ENCODE results near the gene DPM2. TPM values are rescaled to one million over a fixed set of nuclear protein-coding genes. Genes with fewer than 3 reads are reported as not detected.

The DPM2 gene
- total RNA-seq, 5 donors from 2014 or later (not counting 1 experiment from before 2014, with no cell fraction given) = 32.3 to 66.5 (median 60.5) TPM

DNA sequence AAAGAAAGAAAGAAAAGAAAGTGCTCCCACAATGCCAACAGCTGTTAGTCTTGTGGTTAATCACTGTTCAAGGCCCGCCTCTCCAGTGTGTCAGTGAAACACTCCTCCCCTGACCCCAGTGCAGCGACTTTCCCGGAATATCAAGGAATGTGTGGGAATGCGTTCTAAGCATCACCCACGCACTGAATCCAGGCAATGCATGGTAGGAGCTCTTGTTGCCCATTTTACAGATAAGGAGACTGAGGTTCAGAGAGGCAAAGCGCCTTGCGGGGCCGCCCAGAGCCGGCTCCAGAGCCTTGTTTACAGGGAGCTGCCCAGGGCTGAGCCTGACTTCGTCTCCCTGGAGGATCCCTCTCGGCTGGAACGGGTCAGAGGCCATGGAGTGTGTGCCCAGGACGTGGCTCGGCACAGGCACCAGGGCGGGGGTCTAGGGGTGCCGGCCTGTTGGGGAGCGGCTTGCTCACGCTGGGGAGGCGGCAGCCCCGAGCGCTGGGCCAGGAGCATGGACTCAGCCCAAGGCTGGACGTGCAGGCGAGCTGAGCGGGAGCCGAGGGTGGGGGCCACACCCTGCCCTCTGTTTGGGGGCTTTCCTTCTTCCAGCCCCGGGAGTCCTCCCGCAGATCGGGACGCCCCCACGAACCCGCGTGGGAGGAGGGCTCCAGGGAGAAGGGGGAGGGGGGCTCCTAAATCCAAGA is 39.1 kb downstream of the DPM2 start:
- 29% methylated on average over 21 of the region's 32 CpGs for WGBS (ENCODE audit: insufficient coverage)
- Histone ChIP-seq H3K9me3 (no peaks in the 10 kb centered on the region), H3K4me3 (ENCODE audit: control insufficient read depth in 1 of 2, extremely low read depth in 1 of 2, low read length in 1 of 2) (peak overlapping the region; percentile 65 to 89), H3K27ac (ENCODE audit: low read length) (peak overlapping the region; percentile 58), H3K27me3 (replicated peaks in 1 of 2; ENCODE audit: control insufficient read depth in 2 of 2, extremely low read depth in 1 of 2, insufficient read depth in 2 of 2, low read length in 1 of 2) (no peaks in the 10 kb centered on the region), H3K4me1 (ENCODE audit: control insufficient read depth in 1 of 2, extremely low read depth in 1 of 2, insufficient read depth in 2 of 2, low read length in 2 of 2) (peaks cover 14 to 60% of the 10 kb centered on the region in 2 experiments), H3K36me3 (ENCODE audit: control insufficient read depth in 2 of 2, extremely low read depth in 1 of 2, insufficient read depth in 1 of 2, low read length in 1 of 2) (peaks cover 12 to 30% of the 10 kb centered on the region in 2 donors)
- ChIA-PET CTCF (no interaction called here), POLR2A (no interaction called here)
- ATAC-seq (replicated peaks in 1 of 4) = peak in 3 of 4 experiments; percentile 7 to 8 (median 8)
- Mint-ChIP-seq H3K9me3 (peaks cover 0 to 4% (median 0%) of the 10 kb centered on the region in 3 donors), H3K4me1 (peaks cover 42 to 45% (median 43%) of the 10 kb centered on the region in 3 donors), H3K27ac (peak overlapping the region; percentile 81 to 84), H3K27me3 (no peaks in the 10 kb centered on the region), H3K36me3 (peaks cover 32% of the 10 kb centered on the region), H3K4me3 (peak overlapping the region; percentile 81 to 87 (median 87))
- peak in 1 of 35 experiments; percentile 35 for DNase-seq

DNA sequence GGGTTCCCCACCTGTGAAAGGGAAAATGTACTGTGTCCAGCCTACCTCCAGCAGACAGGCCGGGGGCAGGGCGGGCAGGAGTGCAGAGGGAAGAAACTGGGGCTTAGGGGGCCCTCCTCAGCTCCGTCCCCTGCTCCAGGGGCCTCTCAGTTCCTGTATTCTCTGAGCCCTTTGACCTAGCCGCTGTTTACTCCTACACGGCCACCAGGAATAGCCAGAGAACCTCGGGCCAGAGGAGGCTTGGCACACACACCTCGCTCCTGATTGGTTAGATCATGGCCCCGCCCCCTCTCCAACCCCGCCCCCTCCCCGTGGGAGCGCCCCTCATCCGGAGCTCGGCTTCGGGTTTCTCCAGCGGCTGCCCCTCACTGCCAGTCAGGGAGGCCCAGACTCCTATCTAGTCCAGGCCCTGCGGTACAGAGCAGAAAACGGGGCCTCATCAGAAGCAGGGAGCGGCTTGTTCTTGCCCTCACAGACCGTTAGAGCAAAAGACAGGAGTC is 40.4 kb downstream of the DPM2 start:
- CTCF ChIA-PET = interaction anchor here in 1 of 2 donors (0.6 kb wide), 1 partner anchor 31 kb away, joined by 4 read pairs; no protein-coding TSS in a partner anchor
- H3K4me3 ChIP-seq (ENCODE audit: control insufficient read depth in 1 of 2, extremely low read depth in 1 of 2, low read length in 1 of 2) = no peak overlapping the region
- Mint-ChIP-seq H3K27ac (peak overlapping the region in 1 of 2 donors; percentile 55), H3K27me3 (no peaks in the 10 kb centered on the region), H3K9me3 (peaks cover 0 to 8% (median 0%) of the 10 kb centered on the region in 3 donors), H3K36me3 (peaks cover 45% of the 10 kb centered on the region), H3K4me1 (peaks cover 38 to 47% (median 40%) of the 10 kb centered on the region in 3 donors), H3K4me3 (peak overlapping the region; percentile 43 to 87 (median 62))
- peak overlapping the region; percentile 11 for H3K27ac ChIP-seq (ENCODE audit: low read length)
- POLR2A ChIA-PET = interaction anchor here in 1 of 2 donors (0.5 kb wide), 1 partner anchor 184 kb away, joined by 7 read pairs; no protein-coding TSS in a partner anchor
- DNase-seq = peak in 8 of 35 experiments; percentile 28 to 45 (median 34)
- peaks cover 16 to 44% of the 10 kb centered on the region in 2 donors for H3K36me3 ChIP-seq (ENCODE audit: control insufficient read depth in 2 of 2, extremely low read depth in 1 of 2, insufficient read depth in 1 of 2, low read length in 1 of 2)
- peak in 1 of 4 experiments; percentile 22 for ATAC-seq (replicated peaks in 1 of 4)
- H3K27me3 ChIP-seq (replicated peaks in 1 of 2; ENCODE audit: control insufficient read depth in 2 of 2, extremely low read depth in 1 of 2, insufficient read depth in 2 of 2, low read length in 1 of 2) = no peaks in the 10 kb centered on the region
- H3K9me3 ChIP-seq = no peaks in the 10 kb centered on the region
- 50% methylated on average over 9 of the region's 19 CpGs for WGBS (ENCODE audit: insufficient coverage)
- peaks cover 7 to 46% of the 10 kb centered on the region in 2 experiments for H3K4me1 ChIP-seq (ENCODE audit: control insufficient read depth in 1 of 2, extremely low read depth in 1 of 2, insufficient read depth in 2 of 2, low read length in 2 of 2)

DNA sequence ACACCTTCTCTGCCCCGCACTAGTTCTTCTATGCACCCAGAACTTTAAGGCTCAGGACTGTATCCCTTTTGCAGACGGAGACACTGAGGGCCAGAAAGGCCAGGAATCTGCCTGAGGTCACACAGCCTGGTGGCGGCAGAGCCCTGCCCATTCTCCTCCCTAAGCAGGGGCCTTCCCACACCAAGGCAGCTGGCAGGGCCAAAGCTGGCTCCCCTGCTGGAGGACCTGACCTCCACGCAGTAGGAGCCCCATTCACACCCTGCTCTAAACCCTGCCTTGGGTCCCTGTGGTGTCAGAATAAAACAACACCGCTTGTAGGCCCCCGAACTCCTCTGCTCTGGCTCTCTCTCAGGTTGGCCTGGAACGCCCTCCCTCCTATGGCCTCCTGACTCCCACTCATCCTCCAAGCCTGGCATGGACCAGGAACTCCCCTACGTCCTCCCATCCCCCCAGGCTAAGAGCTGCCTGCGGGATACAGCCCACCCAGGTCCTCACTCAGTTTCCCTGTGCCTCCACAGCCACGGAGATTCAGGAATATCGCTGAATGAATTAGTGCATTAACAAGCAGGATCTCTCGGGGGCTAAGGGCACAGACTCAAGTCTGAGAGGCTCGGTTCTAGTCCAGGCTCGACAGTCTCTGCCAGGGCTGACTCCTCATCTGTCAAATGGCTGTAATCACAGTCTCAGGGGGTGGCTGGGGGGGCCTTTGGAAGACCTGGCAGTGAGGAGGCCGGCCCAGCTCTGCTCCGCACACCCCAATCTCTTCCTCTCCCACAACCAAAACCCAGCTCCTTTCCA is 41.1 kb downstream of the DPM2 start:
- H3K27ac Mint-ChIP-seq = peak overlapping the region; percentile 55 to 78
- peaks cover 47% of the 10 kb centered on the region for H3K36me3 Mint-ChIP-seq
- no peaks in the 10 kb centered on the region for H3K9me3 ChIP-seq
- H3K4me3 Mint-ChIP-seq = peak overlapping the region in 1 of 3 donors; percentile 87
- WGBS (ENCODE audit: insufficient coverage) = 98% methylated on average over 8 of the region's 16 CpGs
- peaks cover 0 to 8% (median 0%) of the 10 kb centered on the region in 3 donors for H3K9me3 Mint-ChIP-seq
- peaks cover 16 to 47% of the 10 kb centered on the region in 2 donors for H3K36me3 ChIP-seq (ENCODE audit: control insufficient read depth in 2 of 2, extremely low read depth in 1 of 2, insufficient read depth in 1 of 2, low read length in 1 of 2)
- ChIA-PET POLR2A (interaction anchor here in 1 of 2 donors (0.5 kb wide), 1 partner anchor 183 kb away, joined by 7 read pairs; no protein-coding TSS in a partner anchor), CTCF (interaction anchor here in 1 of 2 donors (0.6 kb wide), 1 partner anchor 26 kb away, joined by 5 read pairs; no protein-coding TSS in a partner anchor)
- H3K4me3 ChIP-seq (ENCODE audit: control insufficient read depth in 1 of 2, extremely low read depth in 1 of 2, low read length in 1 of 2) = no peak overlapping the region
- DNase-seq = no peak
- H3K4me1 Mint-ChIP-seq = peaks cover 35 to 42% (median 38%) of the 10 kb centered on the region in 3 donors
- no peaks in the 10 kb centered on the region for H3K27me3 ChIP-seq (replicated peaks in 1 of 2; ENCODE audit: control insufficient read depth in 2 of 2, extremely low read depth in 1 of 2, insufficient read depth in 2 of 2, low read length in 1 of 2)
- ATAC-seq (replicated peaks in 1 of 4) = no peak
- H3K27ac ChIP-seq (ENCODE audit: low read length) = no peak overlapping the region
- H3K27me3 Mint-ChIP-seq = no peaks in the 10 kb centered on the region
- H3K4me1 ChIP-seq (ENCODE audit: control insufficient read depth in 1 of 2, extremely low read depth in 1 of 2, insufficient read depth in 2 of 2, low read length in 2 of 2) = peaks cover 6 to 40% of the 10 kb centered on the region in 2 experiments

DNA sequence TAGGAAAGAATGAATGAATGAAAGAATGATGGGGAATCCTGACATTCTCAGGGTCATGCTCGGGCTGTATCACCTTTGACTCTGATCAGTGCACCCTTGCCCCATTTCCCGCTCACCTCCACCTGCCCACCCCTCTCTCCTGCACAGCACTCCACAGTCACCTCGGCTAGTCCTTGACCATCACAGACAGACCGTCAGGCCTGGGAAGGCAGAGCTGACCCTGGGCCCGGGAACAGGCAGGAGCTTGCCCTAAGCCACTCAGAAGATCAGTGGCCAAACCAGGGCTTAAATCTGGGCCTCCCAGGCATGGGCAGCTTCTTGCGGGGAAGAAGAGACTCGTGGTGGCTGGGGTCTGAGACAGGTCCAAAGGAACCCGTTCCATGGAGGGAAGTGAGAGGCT is 41.8 kb downstream of the DPM2 start:
- H3K27me3 Mint-ChIP-seq = no peaks in the 10 kb centered on the region
- Histone ChIP-seq H3K4me3 (ENCODE audit: control insufficient read depth in 1 of 2, extremely low read depth in 1 of 2, low read length in 1 of 2) (no peak overlapping the region), H3K27ac (ENCODE audit: low read length) (no peak overlapping the region), H3K4me1 (ENCODE audit: control insufficient read depth in 1 of 2, extremely low read depth in 1 of 2, insufficient read depth in 2 of 2, low read length in 2 of 2) (peaks cover 6 to 38% of the 10 kb centered on the region in 2 experiments), H3K27me3 (replicated peaks in 1 of 2; ENCODE audit: control insufficient read depth in 2 of 2, extremely low read depth in 1 of 2, insufficient read depth in 2 of 2, low read length in 1 of 2) (no peaks in the 10 kb centered on the region), H3K9me3 (no peaks in the 10 kb centered on the region), H3K36me3 (ENCODE audit: control insufficient read depth in 2 of 2, extremely low read depth in 1 of 2, insufficient read depth in 1 of 2, low read length in 1 of 2) (peaks cover 20 to 51% of the 10 kb centered on the region in 2 donors)
- H3K4me3 Mint-ChIP-seq = no peak overlapping the region
- peaks cover 30 to 39% (median 32%) of the 10 kb centered on the region in 3 donors for H3K4me1 Mint-ChIP-seq
- H3K9me3 Mint-ChIP-seq = peaks cover 0 to 8% (median 0%) of the 10 kb centered on the region in 3 donors
- ChIA-PET CTCF (interaction anchor here in 1 of 2 donors (0.6 kb wide), 1 partner anchor 26 kb away, joined by 5 read pairs; no protein-coding TSS in a partner anchor), POLR2A (no interaction called here)
- H3K36me3 Mint-ChIP-seq = peaks cover 52% of the 10 kb centered on the region
- 100% methylated on average over 7 of the region's 8 CpGs for WGBS (ENCODE audit: insufficient coverage)
- peak overlapping the region; percentile 23 to 44 for H3K27ac Mint-ChIP-seq
- DNase-seq (no peak), ATAC-seq (replicated peaks in 1 of 4) (no peak)

DNA sequence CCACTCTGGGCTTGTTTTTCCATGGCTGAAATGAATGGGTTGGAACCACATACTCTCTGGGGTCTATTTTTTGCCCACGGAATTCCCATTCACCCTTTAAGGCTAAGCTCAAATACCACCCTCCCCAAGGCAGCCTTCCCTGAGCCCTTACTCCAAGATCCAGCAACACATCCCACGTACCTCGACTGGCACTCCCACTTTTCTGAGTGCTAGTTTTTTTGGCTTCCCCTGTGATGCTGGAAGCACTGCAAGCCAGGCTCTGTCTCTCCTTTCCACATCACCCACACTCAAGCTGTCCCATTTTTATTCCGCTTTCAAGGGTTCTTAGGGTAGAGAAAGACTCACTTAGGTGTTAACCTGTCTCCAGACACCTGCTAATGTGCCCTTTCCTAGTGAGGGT is 44.3 kb downstream of the DPM2 start:
- H3K27ac Mint-ChIP-seq = no peak overlapping the region
- peaks cover under 1 to 20% of the 10 kb centered on the region in 2 experiments for H3K4me1 ChIP-seq (ENCODE audit: control insufficient read depth in 1 of 2, extremely low read depth in 1 of 2, insufficient read depth in 2 of 2, low read length in 2 of 2)
- CTCF ChIA-PET = interaction anchor here in 1 of 2 donors (0.6 kb wide), 1 partner anchor 355 kb away, joined by 3 read pairs; no protein-coding TSS in a partner anchor

More for the DNA sequence above, 44.3 kb downstream of the DPM2 start:
- peaks cover 21 to 29% (median 22%) of the 10 kb centered on the region in 3 donors for H3K4me1 Mint-ChIP-seq
- H3K36me3 Mint-ChIP-seq = peaks cover 63% of the 10 kb centered on the region
- Histone ChIP-seq H3K9me3 (no peaks in the 10 kb centered on the region), H3K4me3 (ENCODE audit: control insufficient read depth in 1 of 2, extremely low read depth in 1 of 2, low read length in 1 of 2) (no peak overlapping the region), H3K27ac (ENCODE audit: low read length) (no peak overlapping the region), H3K36me3 (ENCODE audit: control insufficient read depth in 2 of 2, extremely low read depth in 1 of 2, insufficient read depth in 1 of 2, low read length in 1 of 2) (peaks cover 24 to 63% of the 10 kb centered on the region in 2 donors), H3K27me3 (replicated peaks in 1 of 2; ENCODE audit: control insufficient read depth in 2 of 2, extremely low read depth in 1 of 2, insufficient read depth in 2 of 2, low read length in 1 of 2) (no peaks in the 10 kb centered on the region)
- ATAC-seq (replicated peaks in 1 of 4) (no peak), DNase-seq (no peak)
- WGBS (ENCODE audit: insufficient coverage) = 100% methylated on average over 3 of the region's 4 CpGs
- peaks cover 0 to 8% (median 0%) of the 10 kb centered on the region in 3 donors for H3K9me3 Mint-ChIP-seq
- POLR2A ChIA-PET = no interaction called here
- no peak overlapping the region for H3K4me3 Mint-ChIP-seq
- H3K27me3 Mint-ChIP-seq = no peaks in the 10 kb centered on the region

Data from T-cell (primary cell).